Subcutaneous abdominal adipose tissue (tissue), 5 donors: ENCODE results near the gene RAF1.

Experiments used
- H3K27ac ChIP-seq: one replicate; pipeline ENCODE4 v1.7.0; 2013; ENCODE audit warnings: low read depth, mild to moderate bottlenecking, inconsistent platforms, low read length, moderate library complexity
- H3K27me3 ChIP-seq, 5 donors: one replicate each; pipeline ENCODE4 v1.7.0; 2013; ENCODE audit warnings: low read length in 5 of 5, inconsistent platforms in 1 of 5; ENCODE audit not compliant: control insufficient read depth in 5 of 5, insufficient read depth in 4 of 5
- H3K36me3 ChIP-seq, 5 donors: one replicate each; pipeline ENCODE4 v1.7.0; 2013; ENCODE audit warnings: low read length in 5 of 5; ENCODE audit not compliant: control insufficient read depth in 5 of 5, insufficient read depth in 5 of 5
- H3K4me1 ChIP-seq, 5 donors: one replicate each; pipeline ENCODE4 v1.7.0; 2013; ENCODE audit warnings: low read length in 5 of 5, mild to moderate bottlenecking in 3 of 5, moderate library complexity in 1 of 5; ENCODE audit not compliant: control insufficient read depth in 5 of 5, insufficient read depth in 5 of 5
- H3K4me3 ChIP-seq, 5 donors: one replicate each; pipeline ENCODE4 v1.7.0; 2013; ENCODE audit warnings: low read length in 5 of 5, low read depth in 1 of 5
- H3K9ac ChIP-seq, 5 donors: one replicate each; pipeline ENCODE4 v1.7.0; 2013; ENCODE audit warnings: low read length in 5 of 5, mild to moderate bottlenecking in 4 of 5, moderate library complexity in 3 of 5
- H3K9me3 ChIP-seq, 5 donors: one replicate each; pipeline ENCODE4 v1.7.0; 2013; ENCODE audit warnings: low read length in 5 of 5; ENCODE audit not compliant: control insufficient read depth in 5 of 5
- donor health status: healthy.
- donor health status: healthy.
- donor health status: healthy.
- donor health status: healthy.
- donor health status: healthy.

RAF1 gene

DNA sequence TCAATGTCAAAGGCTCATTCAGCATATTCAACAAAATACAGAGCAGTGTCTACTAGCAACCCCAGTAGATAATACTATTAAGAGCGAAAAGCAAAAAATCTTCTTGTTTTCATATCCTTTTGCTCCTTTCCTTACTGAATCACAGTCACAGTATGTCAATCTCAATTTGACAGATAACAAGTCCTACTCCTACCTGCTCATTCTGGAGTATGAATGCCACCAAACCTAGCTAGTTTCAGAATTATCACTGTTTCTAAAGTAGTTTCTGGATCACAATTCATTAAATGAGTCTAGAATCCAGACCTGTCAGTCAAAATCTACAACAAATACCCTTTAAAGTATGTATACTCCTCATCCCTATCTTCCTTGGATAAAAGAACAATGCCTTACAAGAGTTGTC, 55.5 kb downstream of the RAF1 start:
- no peaks in the 10 kb centered on the region for H3K27me3 ChIP-seq
- no peaks in the 10 kb centered on the region for H3K4me1 ChIP-seq
- no peak overlapping the region for H3K4me3 ChIP-seq
- H3K9ac ChIP-seq: no peak overlapping the region
- no peak overlapping the region for H3K27ac ChIP-seq
- no peaks in the 10 kb centered on the region for H3K9me3 ChIP-seq
- H3K36me3 ChIP-seq: peaks cover 40 to 61% (median 43%) of the 10 kb centered on the region in 5 donors

GRCh38 chr3:12603969-12604368, 59.9 kb downstream of the RAF1 start:
- Histone ChIP-seq H3K9ac (no peak overlapping the region), H3K9me3 (no peaks in the 10 kb centered on the region), H3K27me3 (no peaks in the 10 kb centered on the region), H3K4me3 (no peak overlapping the region), H3K27ac (no peak overlapping the region), H3K36me3 (peaks cover 52 to 84% (median 60%) of the 10 kb centered on the region in 5 donors), H3K4me1 (no peaks in the 10 kb centered on the region)

- H3K36me3 ChIP-seq: peaks cover 45 to 77% (median 63%) of the 10 kb centered on the region in 5 donors
- H3K9me3 ChIP-seq: no peaks in the 10 kb centered on the region
- no peak overlapping the region for H3K9ac ChIP-seq
- no peaks in the 10 kb centered on the region for H3K27me3 ChIP-seq
- H3K27ac ChIP-seq: no peak overlapping the region
- no peak overlapping the region for H3K4me3 ChIP-seq
- H3K4me1 ChIP-seq: no peaks in the 10 kb centered on the region
Measured at GRCh38 chr3:12601072-12601471, 62.8 kb downstream of the RAF1 start.

DNA sequence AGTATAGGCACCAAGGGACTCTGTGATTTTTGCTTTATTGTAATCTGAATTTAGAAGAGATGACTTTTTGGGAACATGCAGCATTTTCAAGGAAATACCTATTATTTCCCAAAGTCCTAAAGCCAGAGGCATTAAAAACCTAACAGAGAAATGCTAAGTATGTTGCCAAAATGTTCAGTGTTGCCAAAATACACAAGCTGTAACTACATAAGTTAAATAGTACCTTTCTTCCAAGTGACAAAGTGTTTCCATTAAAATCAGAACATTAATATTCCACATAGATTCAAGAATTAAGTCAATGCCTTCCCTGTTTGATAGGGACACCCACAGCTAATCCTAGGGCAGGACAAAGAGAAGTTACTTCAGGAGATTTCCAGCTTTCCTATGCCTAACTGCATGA, 65.0 kb downstream of the RAF1 start:
- Histone ChIP-seq H3K9ac (no peak overlapping the region), H3K9me3 (no peaks in the 10 kb centered on the region), H3K4me1 (no peaks in the 10 kb centered on the region), H3K36me3 (peaks cover 29 to 83% (median 70%) of the 10 kb centered on the region in 5 donors), H3K27ac (no peak overlapping the region), H3K27me3 (no peaks in the 10 kb centered on the region), H3K4me3 (no peak overlapping the region)

- Histone ChIP-seq H3K36me3 (peaks cover 11 to 90% (median 70%) of the 10 kb centered on the region in 5 donors), H3K4me1 (peaks cover 0 to 5% (median 0%) of the 10 kb centered on the region in 5 donors), H3K9me3 (no peaks in the 10 kb centered on the region), H3K4me3 (no peak overlapping the region), H3K27ac (no peak overlapping the region), H3K9ac (no peak overlapping the region), H3K27me3 (no peaks in the 10 kb centered on the region)
Measured at GRCh38 chr3:12593473-12593872, 70.4 kb downstream of the RAF1 start.

DNA sequence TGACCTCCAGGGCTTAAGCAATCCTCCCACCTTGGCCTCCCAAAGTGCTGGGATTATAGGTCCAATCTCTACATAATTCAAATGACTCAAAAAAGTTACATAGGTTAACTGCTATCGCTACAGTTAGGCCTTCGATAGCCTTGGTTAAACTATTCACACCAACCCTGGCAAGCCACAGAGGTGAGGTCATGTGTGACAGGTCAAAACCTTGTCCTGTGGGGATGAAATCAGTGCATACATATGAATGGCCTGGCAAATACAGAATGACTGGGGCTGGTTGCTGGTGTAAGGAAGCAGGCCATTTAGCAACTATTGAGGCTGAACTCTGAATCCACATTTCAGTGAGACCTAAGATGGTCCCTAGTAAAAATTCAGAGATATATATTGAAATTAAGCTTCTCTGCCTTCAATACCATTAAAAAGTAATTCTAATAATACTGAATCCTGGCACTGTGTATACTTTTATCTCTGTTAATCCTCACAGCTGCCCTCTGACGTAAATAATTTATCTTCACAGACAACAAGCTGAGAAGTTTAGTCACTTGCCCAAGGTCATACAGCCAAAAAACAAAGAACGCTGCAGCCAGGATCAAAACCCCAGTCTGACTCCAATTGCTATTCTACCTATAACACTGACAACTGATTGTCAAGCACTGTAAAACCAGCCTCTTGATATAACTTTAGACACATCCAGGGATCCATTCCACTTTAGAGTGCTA, 71.8 kb downstream of the RAF1 start:
- no peaks in the 10 kb centered on the region for H3K9me3 ChIP-seq
- H3K9ac ChIP-seq: no peak overlapping the region
- no peaks in the 10 kb centered on the region for H3K27me3 ChIP-seq
- peaks cover 13 to 90% (median 73%) of the 10 kb centered on the region in 5 donors for H3K36me3 ChIP-seq
- no peak overlapping the region for H3K27ac ChIP-seq
- H3K4me1 ChIP-seq: peaks cover 0 to 5% (median 0%) of the 10 kb centered on the region in 5 donors
- H3K4me3 ChIP-seq: no peak overlapping the region

- Histone ChIP-seq H3K36me3 (peaks cover 10 to 92% (median 74%) of the 10 kb centered on the region in 5 donors), H3K27ac (no peak overlapping the region), H3K4me3 (no peak overlapping the region), H3K9ac (no peak overlapping the region), H3K9me3 (no peaks in the 10 kb centered on the region), H3K27me3 (no peaks in the 10 kb centered on the region), H3K4me1 (peaks cover 0 to 5% (median 0%) of the 10 kb centered on the region in 5 donors)
Measured at GRCh38 chr3:12591456-12591855, 72.5 kb downstream of the RAF1 start.

- H3K9ac ChIP-seq: no peak overlapping the region
- peaks cover 0 to 5% (median 0%) of the 10 kb centered on the region in 5 donors for H3K4me1 ChIP-seq
- H3K9me3 ChIP-seq: no peaks in the 10 kb centered on the region
- no peak overlapping the region for H3K4me3 ChIP-seq
- H3K27ac ChIP-seq: no peak overlapping the region
- H3K36me3 ChIP-seq: peaks cover 12 to 94% (median 79%) of the 10 kb centered on the region in 5 donors
- no peaks in the 10 kb centered on the region for H3K27me3 ChIP-seq
Measured at GRCh38 chr3:12590096-12590495, 73.8 kb downstream of the RAF1 start.

DNA sequence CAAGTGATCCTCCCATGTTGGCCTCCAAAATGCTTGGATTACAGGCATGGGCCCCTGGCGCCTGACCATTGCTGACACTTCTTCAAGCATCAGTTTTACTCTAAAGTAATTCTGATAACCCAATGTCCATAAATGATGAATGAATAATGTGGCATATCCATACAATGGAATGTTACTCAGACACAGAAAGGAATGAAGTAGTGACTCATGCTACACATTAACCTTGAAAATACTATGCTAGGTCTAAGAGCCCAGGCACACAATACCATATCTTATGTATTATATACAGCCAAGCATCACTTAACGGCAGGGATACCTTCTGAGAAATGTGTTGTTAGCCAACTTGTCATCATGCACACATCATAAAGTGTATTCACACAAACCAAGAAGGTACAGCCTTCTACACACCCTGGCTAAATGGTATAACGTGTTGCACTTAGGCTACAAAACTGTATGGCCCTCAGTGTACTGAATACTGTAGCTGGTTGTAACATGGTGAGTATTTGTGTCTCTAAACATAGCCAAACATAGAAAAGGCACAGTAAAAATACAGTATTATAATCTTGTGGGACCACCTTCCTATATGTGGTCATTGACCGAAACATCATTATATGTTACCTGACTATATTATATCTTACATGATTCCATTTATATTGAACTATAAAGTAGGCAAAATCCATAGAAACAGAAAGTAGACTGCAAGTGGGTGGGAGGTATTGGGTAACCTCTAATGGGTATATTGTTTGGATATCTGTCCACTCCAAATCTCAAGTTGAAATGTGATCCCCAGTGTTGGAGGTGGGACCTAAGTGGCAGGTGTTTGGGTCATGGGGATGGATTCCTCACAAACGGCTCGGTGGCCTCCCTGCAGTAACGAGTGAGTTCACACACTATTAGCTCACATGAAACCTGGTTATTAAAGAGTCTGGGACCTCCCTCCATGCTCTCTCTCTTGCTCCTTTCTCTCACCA, 75.6 kb downstream of the RAF1 start:
- Histone ChIP-seq H3K4me3 (no peak overlapping the region), H3K9me3 (no peaks in the 10 kb centered on the region), H3K9ac (no peak overlapping the region), H3K27me3 (no peaks in the 10 kb centered on the region), H3K36me3 (peaks cover 16 to 95% (median 79%) of the 10 kb centered on the region in 5 donors), H3K27ac (no peak overlapping the region), H3K4me1 (peaks cover 0 to 5% (median 0%) of the 10 kb centered on the region in 5 donors)

- peaks cover 0 to 5% (median 0%) of the 10 kb centered on the region in 5 donors for H3K4me1 ChIP-seq
- no peak overlapping the region for H3K4me3 ChIP-seq
- no peaks in the 10 kb centered on the region for H3K9me3 ChIP-seq
- peaks cover 25 to 95% (median 86%) of the 10 kb centered on the region in 5 donors for H3K36me3 ChIP-seq
- H3K27ac ChIP-seq: no peak overlapping the region
- no peaks in the 10 kb centered on the region for H3K27me3 ChIP-seq
- no peak overlapping the region for H3K9ac ChIP-seq
Measured at GRCh38 chr3:12586403-12586802, 77.5 kb downstream of the RAF1 start.
